GM18858 (cell line): ENCODE measurements around the gene TTYH2.
A peak's percentile ranks its signal among the peaks of the same experiment; 100 is the strongest.

Experiments
- ATAC-seq: cut with Tn5 transposase; IDR thresholded peaks from one replicate; pipeline ENCODE4 v1.9.1; 2021; ENCODE audit not compliant: unreplicated experiment

TTYH2 gene

GRCh38 chr17:74192950-74193781, 20.2 kb upstream of the TTYH2 start:
- no peak for ATAC-seq

- ATAC-seq, result no peak
Observed at GRCh38 chr17:74194682-74195081, 18.7 kb upstream of the TTYH2 start.

GRCh38 chr17:74196541-74197317, 16.6 kb upstream of the TTYH2 start:
- no peak for ATAC-seq

GRCh38 chr17:74197801-74198200, 15.6 kb upstream of the TTYH2 start:
- no peak for ATAC-seq

- no peak for ATAC-seq
Observed at GRCh38 chr17:74198694-74199093, 14.7 kb upstream of the TTYH2 start.

GRCh38 chr17:74199306-74200092, 13.9 kb upstream of the TTYH2 start:
- ATAC-seq, result no peak

GRCh38 chr17:74200112-74200511, 13.3 kb upstream of the TTYH2 start:
- ATAC-seq, result no peak

GRCh38 chr17:74201250-74201649, 12.1 kb upstream of the TTYH2 start:
- ATAC-seq, result no peak

GRCh38 chr17:74201948-74202347, 11.4 kb upstream of the TTYH2 start:
- ATAC-seq, result no peak

GRCh38 chr17:74202938-74203337, 10.4 kb upstream of the TTYH2 start:
- no peak for ATAC-seq

- ATAC-seq, result peak; percentile 56
Observed at GRCh38 chr17:74203439-74204240, 9.7 kb upstream of the TTYH2 start, which contains the start of gene RPL38. Gene RPL38, plus strand, starts transcription at chr17:74203678. Its CDS starts 278 bp downstream, at chr17:74203956.

GRCh38 chr17:74204474-74204873, 8.9 kb upstream of the TTYH2 start:
- no peak for ATAC-seq

GRCh38 chr17:74205274-74205673, 8.1 kb upstream of the TTYH2 start:
- no peak for ATAC-seq

GRCh38 chr17:74206332-74206818, 7.0 kb upstream of the TTYH2 start:
- ATAC-seq, result no peak

GRCh38 chr17:74210191-74211140, 2.9 kb upstream of the TTYH2 start:
- no peak for ATAC-seq

GRCh38 chr17:74211141-74211911, 2.0 kb upstream of the TTYH2 start:
- ATAC-seq, result no peak

- ATAC-seq, result no peak
Observed at GRCh38 chr17:74211912-74212208, 1.5 kb upstream of the TTYH2 start.

GRCh38 chr17:74212209-74212912, 1.0 kb upstream of the TTYH2 start:
- no peak for ATAC-seq
